ENCODE results near the gene SIPA1L2.

GRCh38 chr1:232598133-232598532 is 31.8 kb downstream of the SIPA1L2 start:
- TF ChIP-seq USF1 (IDR thresholded peaks at IDR 0.05) (no peak), RAD21 (IDR thresholded peaks at IDR 0.05; ENCODE audit: low read depth) (no peak), EP300 (IDR thresholded peaks at IDR 0.05; ENCODE audit: borderline replicate concordance) (no peak), MAX (IDR thresholded peaks at IDR 0.05) (no peak), REST (IDR thresholded peaks at IDR 0.05; ENCODE audit: low read depth) (no peak), EGR1 (IDR thresholded peaks at IDR 0.05) (no peak), CEBPB (IDR thresholded peaks at IDR 0.05) (no peak), TAF1 (IDR thresholded peaks at IDR 0.05; ENCODE audit: low read depth) (no peak), ZBTB7A (IDR thresholded peaks at IDR 0.05; ENCODE audit: low read depth) (no peak), NFIC (IDR thresholded peaks at IDR 0.05) (no peak), CREB1 (IDR thresholded peaks at IDR 0.05; ENCODE audit: low read depth) (no peak), YY1 (IDR thresholded peaks at IDR 0.05; ENCODE audit: low read depth) (no peak), FOXM1 (IDR thresholded peaks at IDR 0.05; ENCODE audit: borderline replicate concordance, low read depth) (no peak), TCF12 (IDR thresholded peaks at IDR 0.05; ENCODE audit: low read depth) (no peak)
